ENCODE data around the gene TFPI2.

TFPI2 gene

DNA sequence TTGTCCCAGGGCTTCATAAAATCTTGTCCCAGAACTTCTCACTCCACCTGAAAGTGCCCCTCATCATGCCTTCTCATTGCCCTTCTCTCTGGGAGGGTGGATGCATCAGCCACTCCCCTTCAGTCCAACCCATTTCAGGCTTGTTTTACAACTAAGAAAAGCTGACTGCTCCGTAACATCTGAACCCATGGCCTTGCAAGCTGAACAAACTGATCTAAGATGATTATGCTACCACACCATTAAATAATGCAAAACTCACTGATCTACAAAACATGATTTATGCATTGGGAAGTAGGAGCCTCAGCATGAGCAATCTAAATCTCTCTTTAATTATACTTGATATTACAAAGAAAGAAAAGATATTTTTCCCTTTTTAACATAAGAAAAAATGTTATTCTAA, 34.8 kb downstream of the TFPI2 start:
- no peak for DNase-seq (ENCODE audit: low spot score)

DNA sequence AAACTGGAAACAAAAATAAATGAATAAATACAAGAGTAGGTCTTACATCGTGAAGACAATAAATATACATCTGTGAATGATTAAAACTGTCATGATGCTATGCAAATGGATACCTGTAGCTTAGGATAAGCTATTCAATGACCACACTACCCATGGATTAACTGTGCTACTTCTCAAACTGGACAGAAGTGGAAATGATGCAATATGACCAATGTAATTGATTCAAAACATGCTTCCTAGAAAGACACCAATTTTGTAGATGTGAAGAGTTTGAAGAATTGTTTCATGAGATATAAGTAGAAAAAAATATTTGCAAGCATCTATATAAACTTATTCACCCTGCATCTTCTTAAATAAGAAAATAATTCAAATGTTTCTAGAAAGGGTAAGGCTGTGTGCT, 36.1 kb downstream of the TFPI2 start:
- DNase-seq (ENCODE audit: low spot score), result no peak

DNA sequence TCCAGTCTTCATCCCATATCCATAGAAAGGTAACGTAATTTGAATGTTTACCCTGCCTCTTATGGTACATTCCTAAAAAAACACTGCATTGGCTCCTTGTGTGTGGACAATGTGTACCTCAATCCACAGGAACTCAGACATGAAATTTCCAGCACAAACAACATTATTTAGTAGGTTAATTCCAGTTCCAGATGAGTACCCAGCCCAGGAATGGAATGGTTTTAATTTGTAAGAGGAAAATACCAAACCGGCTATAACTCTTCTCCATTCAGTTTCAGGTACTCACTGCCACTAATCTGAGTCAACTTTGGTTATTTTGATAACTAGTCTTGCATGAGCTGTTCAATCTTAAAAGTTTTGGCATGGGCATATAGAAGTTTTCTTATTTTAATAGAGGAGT, 39.0 kb downstream of the TFPI2 start:
- DNase-seq (ENCODE audit: low spot score), result no peak

DNA sequence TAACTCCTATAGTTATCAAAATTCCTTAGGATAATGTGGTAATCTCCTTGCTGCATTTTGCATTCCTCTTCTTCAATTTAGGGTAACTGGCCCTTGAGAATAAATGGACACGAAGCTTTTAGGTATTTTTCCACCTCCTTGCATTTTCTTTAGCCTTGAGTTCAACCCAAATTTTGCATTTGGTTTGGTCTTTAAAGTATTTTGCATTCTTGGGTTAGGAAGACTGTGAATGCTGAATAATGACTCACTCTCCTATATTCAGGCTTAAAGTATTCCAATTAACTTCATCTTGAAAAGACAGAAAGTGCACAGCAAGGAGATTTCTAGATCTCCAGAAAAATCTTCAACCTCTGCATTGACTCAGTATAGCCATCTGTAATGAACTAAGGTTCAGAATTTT, 47.3 kb downstream of the TFPI2 start:
- DNase-seq (ENCODE audit: low spot score), result no peak

DNA sequence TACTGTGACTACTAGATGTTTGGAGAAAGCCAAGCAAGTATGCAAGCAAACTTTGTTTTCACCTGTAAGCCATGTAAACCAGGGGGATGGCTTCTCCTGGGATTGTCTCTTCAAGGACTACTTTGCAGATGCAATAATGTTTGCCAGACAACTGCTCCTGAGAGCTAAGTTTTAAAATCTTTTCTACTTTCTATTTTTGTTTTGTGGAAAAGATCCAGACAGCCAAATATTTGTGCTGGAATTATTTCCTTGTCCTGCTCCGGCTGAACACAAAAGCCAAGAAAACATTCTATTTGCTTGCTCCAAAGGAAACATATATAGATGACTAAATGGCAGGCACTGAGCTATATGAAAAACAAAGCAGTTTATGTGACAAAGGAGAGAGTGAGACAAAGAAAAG, 51.6 kb downstream of the TFPI2 start:
- DNase-seq (ENCODE audit: low spot score), result no peak

DNA sequence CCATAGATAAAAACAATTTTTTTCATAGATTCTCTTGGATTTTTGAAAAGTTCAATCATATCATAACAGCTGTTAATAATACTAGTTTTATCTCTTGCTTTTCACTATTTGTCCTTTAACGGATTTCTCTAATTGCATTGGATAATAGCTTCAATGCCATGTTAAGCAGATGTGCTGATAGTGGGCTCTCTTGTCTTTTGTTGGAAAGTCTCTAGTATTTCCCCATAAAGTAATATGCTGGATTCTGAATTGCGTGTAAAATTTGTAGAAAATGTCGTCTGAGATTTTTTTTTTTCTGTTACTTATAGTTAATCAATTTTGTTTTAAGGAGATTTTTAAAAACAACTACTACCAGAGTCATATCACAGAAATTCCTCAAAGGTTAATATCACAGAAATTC, 53.3 kb downstream of the TFPI2 start:
- no peak for DNase-seq (ENCODE audit: low spot score)

DNA sequence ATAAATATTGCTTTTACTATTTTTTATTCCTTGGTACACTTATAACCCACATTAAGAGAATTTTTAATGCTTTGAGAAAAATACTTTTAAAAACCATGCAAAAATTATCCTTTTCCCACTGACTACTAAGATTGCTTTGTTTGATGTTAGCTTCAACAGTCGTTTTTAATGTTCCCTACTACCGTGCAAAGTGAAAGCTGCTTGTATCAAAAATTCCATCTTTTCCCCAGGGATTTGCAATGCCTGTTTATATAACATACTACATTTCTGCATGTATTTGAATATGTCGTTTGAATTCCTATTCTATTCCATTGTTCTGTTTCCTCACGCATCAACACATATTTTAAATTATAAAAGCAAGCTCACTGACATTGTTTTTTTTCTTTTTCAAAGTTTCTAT, 54.4 kb downstream of the TFPI2 start:
- DNase-seq (ENCODE audit: low spot score), result no peak

DNA sequence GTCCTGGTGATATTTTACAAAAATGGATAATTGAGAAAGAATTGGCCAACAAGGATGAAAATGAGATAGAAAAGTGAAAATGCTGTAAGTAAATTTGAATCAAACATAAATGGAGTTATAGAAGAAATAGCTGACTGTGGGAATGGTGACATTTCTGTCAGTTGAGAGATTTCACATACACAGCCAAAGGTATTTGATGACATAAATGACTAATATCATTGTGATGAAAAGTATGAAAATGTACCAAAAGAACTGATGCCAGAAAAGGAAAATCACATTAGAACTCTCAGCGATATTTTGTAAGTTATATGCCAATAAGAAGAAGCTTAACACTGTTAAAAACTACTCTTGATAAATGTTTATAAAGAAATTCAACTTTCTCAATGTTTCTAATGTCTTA, 54.9 kb downstream of the TFPI2 start:
- DNase-seq (ENCODE audit: low spot score), result no peak

All from CD4-positive, alpha-beta T cell treated with Interleukin-2 at 100 ng/mL for 4 hours (primary cell).